ENCODE results near the gene SSTR5.

The SSTR5 gene

DNA sequence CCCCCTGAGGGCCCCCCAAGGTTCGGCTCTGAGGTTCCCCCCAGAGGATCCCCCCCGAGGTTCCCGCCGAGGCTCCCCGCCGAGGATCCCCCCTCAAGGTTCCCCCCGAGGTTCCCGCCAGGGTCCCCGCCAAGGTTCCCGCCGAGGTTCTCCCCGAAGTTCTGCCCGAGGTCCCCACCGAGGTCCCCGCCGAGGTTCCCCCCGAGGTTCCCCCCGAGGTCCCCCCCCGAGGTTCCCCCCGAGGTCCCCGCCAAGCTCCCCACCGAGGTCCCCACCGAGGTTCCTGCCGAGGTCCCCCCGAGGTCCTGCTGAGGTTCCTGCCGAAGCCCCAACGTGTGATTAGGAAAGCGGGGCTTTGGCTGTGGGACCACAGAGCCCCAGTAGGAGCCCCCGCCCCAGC is 32.2 kb upstream of the SSTR5 start:
- DNase-seq (ENCODE audit: low spot score), result no peak

DNA sequence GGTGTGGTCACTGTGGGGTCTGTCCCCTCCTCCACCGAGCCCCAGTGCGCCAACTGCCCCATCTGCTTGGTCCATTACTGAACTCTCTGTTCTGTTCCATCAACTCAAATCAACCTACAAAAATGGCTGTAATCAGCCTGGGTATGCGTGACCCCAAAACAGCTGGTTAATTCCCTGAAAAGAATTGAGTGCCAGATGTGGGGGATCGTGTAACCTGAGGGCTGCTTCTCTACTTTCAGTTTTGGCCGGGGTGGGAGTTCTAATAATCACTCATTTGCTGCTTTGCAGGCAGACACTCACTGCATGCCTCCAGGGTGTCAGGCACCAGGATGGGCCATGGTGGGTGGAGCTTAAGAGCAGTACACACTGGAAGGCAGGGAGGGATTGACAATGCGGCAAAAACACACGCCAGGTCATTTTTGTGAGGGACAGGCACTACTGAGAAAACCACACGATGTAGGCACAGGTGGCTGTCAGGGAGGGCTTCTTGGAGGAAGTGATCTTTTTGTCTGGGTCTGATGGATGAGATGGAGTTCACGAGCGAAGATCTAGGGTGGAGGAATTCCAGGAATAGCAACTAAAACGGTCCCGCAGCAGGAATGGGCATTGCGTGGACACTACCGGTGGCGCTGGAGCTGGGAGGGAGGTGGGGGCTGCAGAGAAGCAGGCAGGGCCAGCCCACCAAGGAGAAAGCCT is 30.4 kb upstream of the SSTR5 start:
- no peak for DNase-seq (ENCODE audit: low spot score)

DNA sequence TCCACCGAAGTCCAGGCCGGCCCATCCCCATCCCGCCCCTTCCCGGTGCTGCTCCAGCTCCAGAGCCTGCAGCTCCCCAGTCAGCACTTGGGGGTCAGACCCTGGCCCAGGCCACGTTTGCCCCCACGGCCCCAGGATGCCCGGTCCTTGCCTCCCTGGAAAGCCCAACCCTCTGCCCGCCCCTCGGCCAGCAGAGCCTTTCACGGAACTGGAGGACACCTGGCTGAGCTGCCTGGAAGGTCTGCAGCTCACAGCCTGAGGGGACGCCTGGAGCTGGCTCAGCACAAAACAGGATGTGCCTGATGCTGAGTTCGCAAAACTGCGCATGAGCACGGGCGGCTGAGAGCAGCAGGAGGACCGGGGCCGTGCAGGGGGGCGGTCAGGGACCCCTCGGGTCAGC is 29.7 kb upstream of the SSTR5 start:
- no peak for DNase-seq (ENCODE audit: low spot score)

DNA sequence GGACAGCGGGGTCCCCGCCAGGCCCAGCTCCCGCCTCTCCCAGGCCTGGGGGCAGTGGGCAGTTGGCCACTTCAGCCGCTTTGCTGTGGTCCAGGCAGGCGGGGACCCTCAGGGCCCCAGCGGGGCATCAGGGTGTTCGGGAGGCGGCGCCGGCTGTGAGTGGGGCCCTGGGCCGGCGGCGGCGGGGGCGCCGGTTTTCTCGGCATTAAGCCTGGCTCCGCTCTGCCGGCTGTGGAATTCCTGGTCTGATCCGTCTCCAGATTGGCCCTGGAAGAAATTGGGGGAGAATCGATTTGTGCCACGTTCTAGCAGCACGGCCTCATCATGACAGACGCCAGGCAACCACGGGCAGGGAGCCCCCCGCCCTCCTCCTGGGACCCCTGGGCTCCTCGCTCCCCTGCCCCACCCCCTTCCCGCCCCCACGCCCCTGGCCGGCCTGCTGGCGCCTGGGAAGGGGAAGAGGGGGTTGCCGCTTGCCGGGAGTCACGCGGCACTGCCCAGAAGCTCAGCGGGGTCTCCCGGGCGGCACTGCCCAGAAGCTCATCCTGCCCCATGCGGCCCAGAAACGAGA is 28.6 kb upstream of the SSTR5 start:
- no peak for DNase-seq (ENCODE audit: low spot score)

DNA sequence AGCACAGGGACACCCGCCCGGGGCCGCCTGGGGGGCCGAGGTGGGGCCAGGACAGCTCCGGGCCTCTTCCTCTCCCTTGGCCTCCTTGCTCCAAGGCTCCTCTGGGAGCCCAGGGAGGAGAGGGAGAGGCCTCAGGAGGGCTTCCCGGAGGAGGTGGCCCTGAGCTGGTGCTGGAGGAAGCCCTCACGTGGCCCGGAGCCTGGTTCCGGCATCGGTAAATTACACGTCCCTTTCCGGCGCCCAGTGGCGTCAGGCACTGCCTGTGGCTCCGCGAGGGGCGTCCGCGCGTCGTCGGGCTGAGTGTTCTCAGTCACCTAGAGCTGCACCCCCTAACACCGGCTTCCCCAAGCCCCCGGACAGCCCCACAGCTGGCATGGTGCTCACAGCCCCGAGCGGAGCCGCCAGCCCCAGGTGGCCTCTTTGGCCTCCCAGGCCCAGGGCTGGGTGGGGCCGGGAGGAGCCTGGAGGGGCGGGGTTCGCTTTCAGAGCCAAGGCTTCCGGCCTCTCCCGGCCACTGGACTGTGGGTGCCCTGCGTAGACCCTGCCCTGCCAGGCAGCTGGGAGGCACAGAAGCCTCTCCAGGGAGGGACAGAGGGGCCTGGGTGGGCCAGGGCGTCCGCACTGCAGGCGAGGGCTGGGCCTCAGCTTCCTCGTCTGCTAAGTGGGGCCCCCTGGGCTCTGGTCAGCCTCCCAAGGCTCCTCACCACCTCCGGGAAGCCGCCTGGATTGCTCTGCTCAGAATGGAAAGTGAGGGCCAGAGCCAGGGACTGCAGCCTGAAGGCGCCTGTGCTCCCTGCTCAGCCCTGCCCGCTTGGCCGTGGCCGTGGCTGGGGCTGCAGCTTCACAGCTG is 27.9 kb upstream of the SSTR5 start:
- no peak for DNase-seq (ENCODE audit: low spot score)

DNA sequence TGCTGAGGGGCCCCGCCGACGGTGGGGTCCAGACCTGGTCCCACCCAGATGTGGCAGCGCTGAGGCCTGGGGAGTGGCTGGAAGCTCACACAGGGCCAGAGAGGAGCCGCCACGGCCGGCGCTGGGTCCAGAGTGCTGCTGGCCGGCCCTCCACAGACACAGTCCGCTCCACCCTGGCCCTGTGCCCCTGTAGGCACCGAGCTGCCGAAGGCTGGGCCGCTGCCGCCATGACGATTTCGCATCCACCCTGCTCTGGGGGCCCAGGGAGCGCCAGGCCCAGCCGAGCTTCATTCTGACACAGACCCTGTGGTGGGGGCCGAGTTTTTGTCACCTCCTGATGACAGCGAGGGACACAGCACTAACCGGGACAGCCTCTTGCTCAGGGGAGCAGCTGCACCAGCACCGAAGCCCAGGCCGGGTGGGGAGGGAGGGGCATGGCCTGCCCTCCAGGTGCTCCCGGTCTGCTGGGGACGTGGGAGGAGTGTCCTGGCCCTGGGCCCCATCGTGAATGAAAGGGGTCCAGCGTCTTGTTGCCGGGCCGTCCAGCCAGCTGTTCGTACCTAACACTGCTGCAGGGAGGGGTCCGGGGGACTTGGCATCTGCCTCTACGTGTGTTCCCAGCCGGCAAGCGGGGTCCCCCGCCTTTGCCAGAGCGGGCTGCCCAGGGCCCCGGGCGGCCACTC is 27.1 kb upstream of the SSTR5 start:
- no peak for DNase-seq (ENCODE audit: low spot score)

DNA sequence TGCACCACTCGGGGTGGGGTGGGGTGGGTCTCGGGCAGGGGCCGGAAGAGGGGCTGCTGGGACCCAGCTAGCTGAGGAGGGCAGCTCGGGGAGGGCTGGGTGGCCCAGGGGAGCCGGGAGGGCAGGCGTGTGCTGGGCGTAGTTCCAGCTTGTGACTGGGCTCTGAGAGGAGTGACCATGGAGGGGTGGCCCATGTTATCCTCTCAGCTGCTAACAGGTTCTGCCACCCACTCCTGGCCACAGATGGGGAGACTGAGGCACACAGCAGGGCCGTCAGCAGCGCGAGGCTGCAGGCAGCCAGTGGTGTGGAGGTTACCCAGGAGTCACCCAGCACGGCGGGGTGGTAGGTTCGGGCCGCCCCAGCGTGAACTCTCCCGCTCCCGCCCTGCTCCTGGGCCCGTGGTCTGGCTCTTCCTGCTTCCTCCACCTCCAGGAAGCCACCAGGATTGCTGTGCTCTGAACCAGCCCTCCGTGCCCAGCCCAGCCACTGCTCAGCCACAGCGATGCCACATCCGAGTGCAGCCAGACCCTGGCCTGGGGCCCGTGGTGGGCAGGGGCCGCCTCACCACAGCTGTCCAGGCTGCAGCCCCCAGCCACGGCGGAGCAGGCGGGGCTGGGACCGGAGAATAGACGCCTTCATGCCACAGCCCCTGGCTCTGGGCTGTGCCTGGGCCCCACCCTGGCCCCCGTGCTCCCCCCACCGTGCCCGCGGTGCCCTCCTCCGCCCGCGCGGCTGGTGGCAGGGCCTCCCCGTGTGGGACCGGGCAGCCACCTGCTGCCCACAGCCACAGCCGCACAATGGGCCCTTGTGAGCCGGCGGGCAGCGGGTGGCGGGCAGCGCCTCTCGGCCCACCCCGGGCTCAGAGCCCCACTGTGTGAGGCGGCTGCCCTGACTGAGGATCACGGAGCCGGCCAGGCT is 26.3 kb upstream of the SSTR5 start:
- peak; percentile 94 for DNase-seq (ENCODE audit: low spot score)

DNA sequence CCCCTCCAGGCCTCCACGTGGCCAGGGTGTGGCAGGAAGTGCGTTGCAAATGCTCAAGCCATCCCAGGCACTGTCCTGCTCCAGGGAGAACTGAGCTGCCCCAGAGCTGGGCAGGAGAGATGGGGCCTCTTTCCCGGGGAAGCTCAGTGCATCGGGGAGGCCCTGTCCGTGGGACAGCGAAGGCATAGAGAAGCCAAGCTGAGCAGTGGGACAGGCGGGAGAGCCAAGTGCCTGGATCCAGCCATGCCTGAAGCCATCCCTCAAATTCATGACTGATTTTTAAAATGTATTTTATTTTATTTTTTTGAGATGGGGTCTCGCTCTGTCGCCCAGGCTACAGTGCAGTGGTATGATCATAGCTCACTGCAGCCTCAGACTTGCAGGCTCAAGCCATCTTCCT is 25.4 kb upstream of the SSTR5 start:
- no peak for DNase-seq (ENCODE audit: low spot score)

DNA sequence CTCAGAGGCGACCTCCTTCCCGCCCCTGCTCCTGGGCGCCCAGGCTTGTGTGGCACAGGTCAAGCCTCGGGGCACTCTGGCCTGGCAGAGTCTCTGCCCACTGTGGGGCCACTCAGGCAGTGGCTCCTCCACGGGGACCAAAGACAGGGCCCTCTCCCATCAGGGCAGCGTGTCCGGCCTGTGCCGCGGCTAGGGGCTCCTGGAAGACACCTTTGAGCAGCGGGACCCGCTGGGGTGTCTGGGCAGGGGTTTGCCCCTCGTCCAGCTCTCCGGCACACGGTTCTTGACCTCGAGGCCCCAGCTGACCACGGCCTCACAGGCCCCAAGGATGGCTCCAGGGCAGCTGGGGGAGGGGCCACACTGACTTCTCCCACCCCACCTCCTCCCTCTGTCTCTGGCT is 24.7 kb upstream of the SSTR5 start:
- DNase-seq (ENCODE audit: low spot score), result no peak

DNA sequence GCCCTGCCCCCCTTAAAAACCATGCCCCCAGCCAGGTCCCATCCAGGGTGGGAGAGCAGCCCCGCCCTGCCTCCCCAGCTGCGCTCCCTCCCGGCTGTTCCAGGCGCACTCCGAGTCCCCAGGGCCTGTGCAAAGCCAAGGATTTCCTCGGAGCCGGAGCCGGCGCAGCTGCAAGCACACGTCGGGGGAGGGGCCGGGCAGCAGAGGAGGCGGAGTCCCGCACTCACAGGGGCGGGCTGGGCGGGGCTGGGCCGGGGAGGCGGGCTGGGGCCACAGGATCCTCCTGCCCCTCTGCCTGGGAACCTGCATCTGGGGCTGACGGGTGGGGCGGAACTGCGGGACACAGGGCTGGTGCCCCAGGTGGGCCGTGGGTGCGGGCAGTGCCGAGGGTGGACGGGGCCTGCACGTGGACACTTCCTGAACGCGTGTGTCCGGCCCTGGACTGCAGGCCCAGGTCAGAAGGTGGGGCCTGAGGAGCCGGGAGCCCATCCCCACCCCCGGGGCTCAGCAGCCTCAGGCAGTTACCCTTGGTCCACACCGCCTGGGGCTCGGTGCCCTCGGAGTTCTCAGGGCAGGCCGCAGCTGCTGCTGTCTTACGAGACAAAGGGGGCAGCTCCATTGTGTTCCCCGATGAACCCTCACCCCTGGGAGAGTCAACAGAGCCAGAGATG is 24.0 kb upstream of the SSTR5 start:
- DNase-seq (ENCODE audit: low spot score), result peak; percentile 91

DNA sequence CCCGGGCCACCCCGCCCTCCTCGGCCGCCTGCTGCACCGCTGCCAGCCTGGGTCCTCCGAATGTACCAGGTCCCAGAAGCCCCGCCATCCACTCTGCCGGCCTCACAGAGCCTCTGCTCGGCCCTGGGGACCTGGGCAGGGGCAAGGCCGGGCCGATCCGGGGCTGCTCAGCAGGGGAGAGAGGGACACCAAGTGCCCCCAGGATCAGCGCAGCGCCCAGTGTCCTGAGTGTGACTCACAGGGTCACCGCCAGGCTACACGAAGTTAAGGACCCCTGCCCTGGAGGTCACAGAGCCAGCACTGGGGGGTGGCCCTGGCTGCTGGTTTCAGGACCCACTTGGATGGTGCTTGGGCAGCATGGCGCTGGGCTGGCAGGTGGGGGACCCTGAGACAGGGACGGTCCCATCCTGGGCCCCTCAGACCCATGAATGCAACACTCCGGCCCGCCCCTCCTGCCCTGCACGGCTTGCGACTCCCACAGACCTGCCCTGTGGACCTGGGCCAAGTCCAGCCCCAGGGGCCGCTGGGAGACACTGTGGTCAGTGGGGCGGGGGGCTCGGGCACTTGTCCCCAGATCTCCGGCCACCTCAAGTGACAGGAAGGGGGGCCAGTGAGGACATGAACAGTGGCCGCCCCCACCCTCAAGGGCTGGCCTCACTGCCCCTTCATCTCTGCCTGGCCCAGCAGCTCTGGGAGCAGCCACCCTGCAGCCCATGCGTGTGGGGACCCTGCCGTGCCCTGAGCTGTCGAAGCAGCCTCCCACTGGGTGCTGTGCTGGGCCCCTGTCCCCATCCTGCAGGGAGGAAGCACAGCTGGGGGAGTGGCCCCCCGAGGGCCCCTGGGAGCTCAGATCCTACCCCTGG is 23.2 kb upstream of the SSTR5 start:
- no peak for DNase-seq (ENCODE audit: low spot score)

DNA sequence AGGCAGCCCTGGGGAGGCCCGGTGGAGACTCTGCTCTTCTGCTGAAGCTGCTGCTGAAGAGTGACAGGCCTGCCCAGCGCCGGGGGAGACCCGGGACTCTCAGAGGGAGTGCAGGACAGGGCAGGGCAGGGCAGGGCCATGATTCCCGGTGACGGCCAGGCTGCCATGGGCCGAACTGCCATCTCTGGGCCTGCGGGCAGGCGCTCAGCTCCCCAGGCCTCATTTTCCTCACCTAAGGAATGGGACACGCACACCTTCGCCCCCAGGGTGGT is 22.6 kb upstream of the SSTR5 start:
- DNase-seq (ENCODE audit: low spot score), result no peak

DNA sequence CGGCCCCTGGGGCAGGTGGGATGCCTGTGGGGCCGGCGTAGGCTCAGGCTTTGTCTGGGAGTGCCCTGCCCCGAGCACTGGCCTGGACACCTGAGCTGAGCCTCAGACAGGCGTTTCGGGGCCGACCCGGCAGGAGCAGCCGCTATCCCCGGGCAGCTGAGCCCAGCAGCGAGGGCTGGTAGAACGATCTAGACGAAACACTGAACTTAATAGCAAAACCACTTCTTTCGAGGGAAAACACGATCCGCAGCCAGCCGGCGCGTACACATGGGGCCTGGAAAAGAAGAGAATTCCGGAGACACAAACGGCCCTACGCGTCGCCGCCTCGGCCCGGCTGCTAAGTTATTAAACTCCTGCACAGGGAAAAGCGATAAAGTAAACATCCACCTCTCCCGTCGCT is 22.0 kb upstream of the SSTR5 start:
- DNase-seq (ENCODE audit: low spot score), result no peak

DNA sequence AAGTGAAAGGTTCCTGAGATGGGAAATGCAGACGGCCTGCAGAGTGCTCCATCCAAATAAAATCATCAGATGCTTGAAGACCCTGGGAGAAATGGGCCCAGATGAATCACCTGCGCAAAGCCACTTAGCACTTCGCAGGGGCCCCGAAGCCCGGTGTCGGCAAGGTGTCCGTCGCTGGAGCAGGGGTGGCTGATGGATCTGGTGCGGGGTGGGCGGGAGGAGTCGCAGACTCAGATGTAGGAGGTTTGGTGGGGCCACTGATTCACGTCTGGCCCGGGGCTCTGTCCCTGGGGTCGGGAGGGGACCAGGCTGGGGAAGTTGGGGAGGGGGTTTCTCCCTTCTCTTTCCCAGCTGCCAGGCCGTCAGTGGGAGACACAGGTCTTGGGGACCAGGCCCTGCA is 21.6 kb upstream of the SSTR5 start:
- no peak for DNase-seq (ENCODE audit: low spot score)

DNA sequence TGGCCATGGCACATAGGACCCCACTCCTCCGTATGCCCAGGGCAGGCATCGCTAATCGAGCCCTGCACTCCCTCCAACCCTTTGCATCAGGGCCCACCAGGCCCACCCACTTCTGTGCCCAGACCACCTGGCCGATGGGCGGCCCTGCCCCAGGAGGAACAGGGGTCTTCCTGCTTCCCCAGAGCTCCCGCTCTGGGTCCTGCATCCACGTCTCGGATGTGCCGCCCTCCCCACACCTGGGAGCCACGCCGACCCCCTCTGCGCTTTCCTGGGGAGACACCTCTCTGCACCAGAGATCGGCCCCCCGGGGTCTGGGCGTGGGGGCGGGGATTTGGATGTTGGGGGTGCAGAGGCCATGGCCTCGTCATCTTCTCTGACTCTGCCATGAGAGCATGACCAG is 21.1 kb upstream of the SSTR5 start:
- no peak for DNase-seq (ENCODE audit: low spot score)

DNA sequence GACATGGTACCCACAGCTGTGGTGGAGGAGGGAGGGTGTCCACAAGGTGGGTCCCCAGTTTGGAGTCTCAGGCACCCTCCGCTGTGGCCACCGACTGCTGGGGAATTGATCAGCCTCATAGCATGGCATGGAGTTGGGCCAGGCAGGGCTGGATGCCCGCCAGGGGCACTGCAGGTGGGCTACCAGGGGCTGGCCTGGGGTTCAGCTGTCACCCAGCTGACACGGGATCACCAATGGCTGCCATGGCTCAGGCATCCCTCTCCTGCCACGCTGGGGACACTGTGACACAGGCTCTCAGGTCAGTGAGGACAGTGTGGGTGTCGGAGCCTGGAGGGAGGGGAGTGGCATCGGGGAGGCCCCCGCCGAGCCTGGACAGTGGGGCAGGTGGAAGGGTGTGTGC is 19.8 kb upstream of the SSTR5 start:
- DNase-seq (ENCODE audit: low spot score), result no peak

DNA sequence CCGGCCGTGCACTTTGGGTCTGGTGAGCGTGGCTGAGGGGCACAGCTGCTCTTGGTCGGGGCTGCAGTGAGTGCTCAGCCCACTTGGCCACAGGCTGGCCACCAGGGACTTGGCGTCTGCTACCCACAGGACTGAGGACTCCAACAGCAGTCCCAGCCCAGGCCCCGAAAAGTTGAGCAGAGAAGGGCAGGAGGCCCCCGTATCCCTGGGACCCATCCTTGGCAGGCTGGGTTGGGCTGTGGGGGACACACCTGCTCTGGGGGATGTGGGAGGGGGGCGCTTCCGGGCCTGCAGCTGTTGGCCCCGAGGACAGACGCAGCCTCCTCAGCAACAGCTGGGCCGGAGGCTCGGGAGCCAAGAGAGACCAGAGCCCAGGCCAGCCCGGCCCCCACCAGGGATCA is 19.4 kb upstream of the SSTR5 start:
- DNase-seq (ENCODE audit: low spot score), result no peak

DNA sequence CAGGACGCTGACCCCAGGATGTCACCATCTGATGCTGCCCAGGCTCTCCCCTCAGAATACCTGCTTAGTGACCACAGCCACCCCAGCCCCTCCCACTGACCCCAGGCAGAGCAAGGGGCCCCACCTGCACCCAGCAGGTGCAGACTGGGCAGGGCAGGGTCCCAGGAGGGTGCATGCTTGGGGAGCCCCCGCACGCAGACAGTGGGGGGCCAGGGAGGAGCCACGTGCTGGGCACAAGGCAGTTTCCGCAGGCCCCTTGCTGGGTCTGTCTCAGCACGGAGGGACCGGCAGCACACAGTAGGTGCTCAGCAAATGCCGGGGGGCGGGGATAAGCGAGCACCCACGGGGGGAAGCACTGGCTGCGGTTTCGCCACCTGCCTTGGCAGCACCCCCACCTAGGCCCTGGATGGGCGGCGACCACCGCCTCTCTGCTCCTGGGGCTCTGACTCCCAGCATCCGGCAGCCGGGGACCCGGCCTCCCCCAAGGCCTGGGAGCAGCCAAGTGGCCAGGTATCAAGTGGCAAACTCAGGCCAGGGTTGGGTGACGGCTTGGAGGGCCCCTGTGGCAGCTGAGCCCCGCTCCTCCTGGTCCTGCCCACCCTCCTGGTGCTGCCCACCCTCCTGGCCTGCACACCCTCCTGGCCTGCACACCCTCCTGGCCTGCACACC is 18.7 kb upstream of the SSTR5 start:
- no peak for DNase-seq (ENCODE audit: low spot score)

DNA sequence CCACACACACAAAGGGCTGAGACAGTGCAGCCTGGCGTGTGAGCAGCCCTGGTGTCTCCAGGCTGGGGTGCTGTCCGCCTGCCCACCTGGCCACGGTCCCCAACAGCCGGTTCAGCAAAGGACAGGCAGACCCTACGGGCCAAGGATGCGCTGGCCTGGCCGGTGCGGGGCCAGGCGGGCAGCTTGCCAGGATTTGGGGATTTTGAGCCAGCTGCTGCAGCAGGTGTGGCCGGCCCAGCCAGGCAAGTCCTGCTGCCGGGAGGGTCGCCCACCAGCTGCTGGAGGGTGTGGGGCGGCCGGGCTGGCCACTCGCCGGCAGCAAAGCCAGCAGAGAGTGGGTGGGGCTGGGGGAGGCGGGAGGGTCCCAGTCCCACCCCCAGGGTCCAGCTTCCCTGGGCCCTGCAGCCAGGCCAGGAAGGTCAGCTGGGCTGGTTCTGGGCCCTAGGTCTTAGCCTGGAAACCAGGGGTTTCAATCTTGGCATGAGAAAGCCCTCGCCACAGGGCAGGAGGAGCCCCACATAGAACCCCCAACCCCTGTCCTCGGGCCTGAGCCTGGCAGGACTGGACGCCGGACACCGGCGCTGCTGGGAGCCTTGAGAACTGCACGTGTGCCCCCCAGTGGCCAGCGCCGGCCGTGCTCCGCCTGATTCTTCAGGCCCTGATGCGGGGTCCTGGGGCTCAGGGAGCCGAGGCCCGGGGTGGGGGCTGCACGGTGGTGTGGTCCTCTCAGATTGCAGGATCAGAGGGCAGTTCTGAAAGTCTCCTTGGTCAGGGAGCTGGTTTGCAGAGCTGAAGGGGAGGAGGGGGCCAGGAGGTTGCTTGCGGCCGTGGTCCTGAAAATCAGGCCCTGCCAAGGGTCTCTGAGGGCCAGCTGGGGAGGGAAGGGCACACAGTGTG is 17.6 kb upstream of the SSTR5 start:
- peak; percentile 82 for DNase-seq (ENCODE audit: low spot score)
